WTC11 (cell line): ENCODE data around the gene LRP4. TPM values are rescaled to one million over a fixed set of nuclear protein-coding genes. Genes with fewer than 3 reads are reported as not detected.

Source experiments
- ATAC-seq: fragments of 200-7000 bp; cut with Tn5 transposase; 2 replicates; pipeline ENCODE4 v1.10.0; 2021; ENCODE audit warnings: mild to moderate bottlenecking, moderate library complexity
- CTCF ChIA-PET: fragments of 300-600 bp; sonication (Branson Sonifier 250); formaldehyde crosslinking; loops from one replicate; lab custom pipeline; 2021; ENCODE audit warnings: antibody characterized with exemption; lab: Charles Lee
- POLR2A ChIA-PET: fragments of 350-600 bp; sonication (Branson Sonifier 250); formaldehyde crosslinking; loops from one replicate; lab custom pipeline; 2021; ENCODE audit warnings: antibody characterized with exemption; lab: Charles Lee
- DNase-seq: peaks from one replicate; pipeline ENCODE4 v3.0.0; 2021; ENCODE audit warnings: low spot score
- H3K27ac Mint-ChIP-seq: 2 replicates; pipeline ENCODE4 v1.8.0; 2021; ENCODE audit warnings: mixed read lengths
- H3K27me3 Mint-ChIP-seq: 2 replicates; pipeline ENCODE4 v1.8.0; 2021; ENCODE audit warnings: low read depth, mild to moderate bottlenecking, moderate library complexity, mixed read lengths
- H3K36me3 Mint-ChIP-seq: 2 replicates; pipeline ENCODE4 v1.8.0; 2021; ENCODE audit warnings: mixed read lengths
- H3K4me1 Mint-ChIP-seq: 2 replicates; pipeline ENCODE4 v1.8.0; 2022; ENCODE audit warnings: mixed read lengths
- H3K4me3 Mint-ChIP-seq: 2 replicates; pipeline ENCODE4 v1.8.0; 2021; ENCODE audit warnings: mild to moderate bottlenecking, moderate library complexity, mixed read lengths
- H3K9me3 Mint-ChIP-seq: 2 replicates; pipeline ENCODE4 v1.8.0; 2021; ENCODE audit warnings: mixed read lengths
- CREB1 ChIP-seq: sonication (generic); formaldehyde crosslinking; IDR thresholded peaks from 2 replicates; pipeline ENCODE4 v1.8.0; 2023; ENCODE audit warnings: mild to moderate bottlenecking, missing genetic modification reagents
- EMX1 ChIP-seq: fragments of 250-450 bp; sonication (Bioruptor Pico); IDR thresholded peaks from 2 replicates; pipeline ENCODE4 v1.8.0; 2021; ENCODE audit warnings: mild to moderate bottlenecking
- JUN ChIP-seq: sonication (generic); formaldehyde crosslinking; IDR thresholded peaks from 2 replicates; pipeline ENCODE4 v1.8.0; 2023; ENCODE audit warnings: mild to moderate bottlenecking, missing genetic modification reagents
- NFATC4 ChIP-seq: fragments of 250-450 bp; sonication (Bioruptor Pico); IDR thresholded peaks from 2 replicates; pipeline ENCODE4 v1.9.0; 2021; ENCODE audit warnings: mild to moderate bottlenecking
- NFE2L1 ChIP-seq: sonication (generic); formaldehyde crosslinking; IDR thresholded peaks from 2 replicates; pipeline ENCODE4 v1.8.1; 2023; ENCODE audit warnings: missing genetic modification reagents
- NR1H2 ChIP-seq: sonication (generic); formaldehyde crosslinking; IDR thresholded peaks from 2 replicates; pipeline ENCODE4 v1.9.0; 2021; ENCODE audit warnings: mild to moderate bottlenecking, moderate library complexity, missing genetic modification reagents
- PRRX2 ChIP-seq: fragments of 250-450 bp; sonication (Bioruptor Pico); IDR thresholded peaks from 2 replicates; pipeline ENCODE4 v1.8.0; 2021; ENCODE audit warnings: mild to moderate bottlenecking
- TP53 ChIP-seq: sonication (generic); formaldehyde crosslinking; IDR thresholded peaks from 2 replicates; pipeline ENCODE4 v1.8.1; 2023; ENCODE audit warnings: mild to moderate bottlenecking, missing genetic modification reagents
- ZNF423 ChIP-seq: fragments of 250-450 bp; sonication (Bioruptor Pico); IDR thresholded peaks from 2 replicates; pipeline ENCODE4 v2.1.2; 2022; ENCODE audit warnings: mild to moderate bottlenecking, moderate library complexity
- total RNA-seq: library from RNA; stranded (reverse); gene quantifications from 3 replicates; pipeline ENCODE4 v1.2.3, GENCODE V29; 2021
- TF ChIP-seq, protein P1 (sequence below): fragments of 250-450 bp; sonication (Bioruptor Pico); IDR thresholded peaks from 2 replicates; pipeline ENCODE4 v1.9.0; 2021; ENCODE audit warnings: mild to moderate bottlenecking
- TF ChIP-seq, protein P2 (sequence below): fragments of 250-450 bp; sonication (Bioruptor Pico); conservative IDR thresholded peaks from 2 replicates; pipeline ENCODE4 v1.9.0; 2021; ENCODE audit warnings: mild to moderate bottlenecking
- TF ChIP-seq, protein P3 (sequence below): sonication (generic); formaldehyde crosslinking; IDR thresholded peaks from 2 replicates; pipeline ENCODE4 v1.8.1; 2022; ENCODE audit warnings: mild to moderate bottlenecking, missing genetic modification reagents, moderate library complexity, borderline replicate concordance
- TF ChIP-seq, protein P4 (sequence below): sonication (generic); formaldehyde crosslinking; IDR thresholded peaks from 2 replicates; pipeline ENCODE4 v1.8.0; 2022; ENCODE audit warnings: missing genetic modification reagents

The LRP4 gene
- total RNA-seq, 1 experiment from 2014 or later, result 39.5 TPM

DNA sequence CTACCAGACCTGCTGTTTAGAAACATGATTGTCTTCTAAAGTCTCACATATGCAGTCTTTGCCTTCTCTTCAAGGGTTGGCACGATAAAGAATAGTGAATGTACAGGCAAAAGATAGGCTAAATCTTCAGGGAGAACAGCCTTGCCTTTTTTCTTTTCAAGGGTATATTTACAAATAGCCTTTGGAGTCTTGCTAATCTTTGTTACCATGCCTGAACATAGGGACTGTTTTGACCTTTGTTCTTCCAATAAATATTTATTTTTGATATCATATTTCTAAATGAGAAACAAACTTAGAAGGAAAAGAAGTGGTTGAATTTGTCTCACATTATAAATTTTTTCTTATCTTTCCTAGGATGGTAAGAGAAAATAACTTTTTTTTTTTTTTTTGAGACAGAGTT lies 30.9 kb upstream of the LRP4 start (continued):
- no peak for TF ChIP-seq TP53

DNA sequence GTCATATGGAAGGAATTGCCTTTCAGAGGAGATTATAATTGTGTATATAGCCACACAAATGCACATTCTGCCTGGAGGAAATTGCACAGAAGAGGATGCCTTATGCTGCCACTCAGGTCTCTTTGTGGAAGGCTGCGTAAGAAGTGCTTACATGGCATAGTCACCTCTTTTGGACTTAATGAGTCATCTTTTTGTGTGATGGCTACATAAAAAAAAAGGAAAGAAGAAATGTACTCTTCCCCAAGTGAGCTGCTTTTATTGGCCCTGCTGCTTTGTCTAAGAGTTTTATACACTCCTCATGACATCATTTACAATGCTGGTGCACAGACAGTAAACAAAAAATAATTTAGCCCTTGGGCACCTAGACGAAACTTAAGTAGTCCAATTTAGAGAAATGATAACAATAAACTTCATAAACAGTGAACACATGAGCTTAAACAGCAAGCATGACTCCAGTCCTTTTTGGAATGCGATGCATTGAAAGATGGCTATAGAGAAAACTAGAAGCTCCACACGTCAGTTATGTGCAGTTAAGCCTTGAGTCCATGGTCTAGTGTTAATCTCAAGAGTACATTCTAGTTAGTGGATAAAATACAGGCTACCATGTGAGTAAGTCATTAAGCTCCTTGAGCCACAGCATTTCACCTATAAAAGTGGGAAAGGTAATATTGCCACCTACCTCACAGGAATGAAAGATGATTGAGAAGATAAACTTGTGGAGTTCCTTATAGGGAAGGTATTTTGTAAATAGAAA lies 30.2 kb upstream of the LRP4 start:
- Mint-ChIP-seq H3K4me3 (no peak overlapping the region), H3K36me3 (no peaks in the 10 kb centered on the region), H3K9me3 (no peaks in the 10 kb centered on the region), H3K4me1 (no peaks in the 10 kb centered on the region; the same call in 1 of the 2 replicates), H3K27ac (0 out of 2 replicates have a peak overlapping the region, but pooled peaks have one; percentile 74), H3K27me3 (no peaks in the 10 kb centered on the region)
- TF ChIP-seq, protein P1, sequence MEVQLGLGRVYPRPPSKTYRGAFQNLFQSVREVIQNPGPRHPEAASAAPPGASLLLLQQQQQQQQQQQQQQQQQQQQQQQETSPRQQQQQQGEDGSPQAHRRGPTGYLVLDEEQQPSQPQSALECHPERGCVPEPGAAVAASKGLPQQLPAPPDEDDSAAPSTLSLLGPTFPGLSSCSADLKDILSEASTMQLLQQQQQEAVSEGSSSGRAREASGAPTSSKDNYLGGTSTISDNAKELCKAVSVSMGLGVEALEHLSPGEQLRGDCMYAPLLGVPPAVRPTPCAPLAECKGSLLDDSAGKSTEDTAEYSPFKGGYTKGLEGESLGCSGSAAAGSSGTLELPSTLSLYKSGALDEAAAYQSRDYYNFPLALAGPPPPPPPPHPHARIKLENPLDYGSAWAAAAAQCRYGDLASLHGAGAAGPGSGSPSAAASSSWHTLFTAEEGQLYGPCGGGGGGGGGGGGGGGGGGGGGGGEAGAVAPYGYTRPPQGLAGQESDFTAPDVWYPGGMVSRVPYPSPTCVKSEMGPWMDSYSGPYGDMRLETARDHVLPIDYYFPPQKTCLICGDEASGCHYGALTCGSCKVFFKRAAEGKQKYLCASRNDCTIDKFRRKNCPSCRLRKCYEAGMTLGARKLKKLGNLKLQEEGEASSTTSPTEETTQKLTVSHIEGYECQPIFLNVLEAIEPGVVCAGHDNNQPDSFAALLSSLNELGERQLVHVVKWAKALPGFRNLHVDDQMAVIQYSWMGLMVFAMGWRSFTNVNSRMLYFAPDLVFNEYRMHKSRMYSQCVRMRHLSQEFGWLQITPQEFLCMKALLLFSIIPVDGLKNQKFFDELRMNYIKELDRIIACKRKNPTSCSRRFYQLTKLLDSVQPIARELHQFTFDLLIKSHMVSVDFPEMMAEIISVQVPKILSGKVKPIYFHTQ (CRISPR knock-in tag), result no peak
- TF ChIP-seq NFATC4 (no peak), JUN (no peak), NR1H2 (no peak), CREB1 (CRISPR knock-in tag) (no peak)
- TF ChIP-seq, protein P2, sequence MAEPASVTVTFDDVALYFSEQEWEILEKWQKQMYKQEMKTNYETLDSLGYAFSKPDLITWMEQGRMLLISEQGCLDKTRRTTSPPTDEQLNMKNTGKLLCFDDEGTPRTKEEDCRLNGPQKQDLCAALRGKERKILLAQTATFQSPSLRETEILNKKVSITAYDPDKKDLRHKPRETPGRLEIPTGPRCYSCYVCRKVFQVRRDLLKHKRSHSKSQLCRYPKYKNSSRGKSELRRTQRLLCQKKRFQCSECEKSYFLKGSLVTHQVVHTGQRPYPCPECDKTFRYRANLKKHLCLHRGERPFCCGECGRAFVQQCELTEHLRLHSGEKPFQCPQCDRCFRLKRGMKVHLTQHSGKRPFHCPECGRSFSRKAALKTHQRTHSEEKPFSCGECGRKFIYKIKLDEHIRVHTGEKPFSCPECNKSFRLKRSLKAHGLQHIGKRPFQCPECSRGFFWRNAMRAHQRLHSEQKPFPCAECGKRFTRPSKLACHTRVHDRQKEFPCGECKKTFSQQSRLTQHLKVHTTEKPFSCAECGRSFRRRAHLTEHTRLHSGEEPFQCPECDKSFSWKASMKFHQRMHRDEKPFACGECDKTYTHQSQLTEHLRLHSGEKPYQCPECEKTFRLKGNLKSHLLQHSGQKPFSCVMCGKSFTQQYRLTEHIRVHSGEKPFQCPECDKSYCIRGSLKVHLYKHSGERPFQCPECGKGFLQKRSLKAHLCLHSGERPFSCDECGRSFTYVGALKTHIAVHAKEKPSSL (CRISPR knock-in tag), result no peak
- TF ChIP-seq, protein P3, sequence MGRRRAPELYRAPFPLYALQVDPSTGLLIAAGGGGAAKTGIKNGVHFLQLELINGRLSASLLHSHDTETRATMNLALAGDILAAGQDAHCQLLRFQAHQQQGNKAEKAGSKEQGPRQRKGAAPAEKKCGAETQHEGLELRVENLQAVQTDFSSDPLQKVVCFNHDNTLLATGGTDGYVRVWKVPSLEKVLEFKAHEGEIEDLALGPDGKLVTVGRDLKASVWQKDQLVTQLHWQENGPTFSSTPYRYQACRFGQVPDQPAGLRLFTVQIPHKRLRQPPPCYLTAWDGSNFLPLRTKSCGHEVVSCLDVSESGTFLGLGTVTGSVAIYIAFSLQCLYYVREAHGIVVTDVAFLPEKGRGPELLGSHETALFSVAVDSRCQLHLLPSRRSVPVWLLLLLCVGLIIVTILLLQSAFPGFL (CRISPR knock-in tag), result no peak
- TF ChIP-seq, protein P4, sequence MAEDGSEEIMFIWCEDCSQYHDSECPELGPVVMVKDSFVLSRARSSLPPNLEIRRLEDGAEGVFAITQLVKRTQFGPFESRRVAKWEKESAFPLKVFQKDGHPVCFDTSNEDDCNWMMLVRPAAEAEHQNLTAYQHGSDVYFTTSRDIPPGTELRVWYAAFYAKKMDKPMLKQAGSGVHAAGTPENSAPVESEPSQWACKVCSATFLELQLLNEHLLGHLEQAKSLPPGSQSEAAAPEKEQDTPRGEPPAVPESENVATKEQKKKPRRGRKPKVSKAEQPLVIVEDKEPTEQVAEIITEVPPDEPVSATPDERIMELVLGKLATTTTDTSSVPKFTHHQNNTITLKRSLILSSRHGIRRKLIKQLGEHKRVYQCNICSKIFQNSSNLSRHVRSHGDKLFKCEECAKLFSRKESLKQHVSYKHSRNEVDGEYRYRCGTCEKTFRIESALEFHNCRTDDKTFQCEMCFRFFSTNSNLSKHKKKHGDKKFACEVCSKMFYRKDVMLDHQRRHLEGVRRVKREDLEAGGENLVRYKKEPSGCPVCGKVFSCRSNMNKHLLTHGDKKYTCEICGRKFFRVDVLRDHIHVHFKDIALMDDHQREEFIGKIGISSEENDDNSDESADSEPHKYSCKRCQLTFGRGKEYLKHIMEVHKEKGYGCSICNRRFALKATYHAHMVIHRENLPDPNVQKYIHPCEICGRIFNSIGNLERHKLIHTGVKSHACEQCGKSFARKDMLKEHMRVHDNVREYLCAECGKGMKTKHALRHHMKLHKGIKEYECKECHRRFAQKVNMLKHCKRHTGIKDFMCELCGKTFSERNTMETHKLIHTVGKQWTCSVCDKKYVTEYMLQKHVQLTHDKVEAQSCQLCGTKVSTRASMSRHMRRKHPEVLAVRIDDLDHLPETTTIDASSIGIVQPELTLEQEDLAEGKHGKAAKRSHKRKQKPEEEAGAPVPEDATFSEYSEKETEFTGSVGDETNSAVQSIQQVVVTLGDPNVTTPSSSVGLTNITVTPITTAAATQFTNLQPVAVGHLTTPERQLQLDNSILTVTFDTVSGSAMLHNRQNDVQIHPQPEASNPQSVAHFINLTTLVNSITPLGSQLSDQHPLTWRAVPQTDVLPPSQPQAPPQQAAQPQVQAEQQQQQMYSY (CRISPR knock-in tag), result no peak
- CTCF ChIA-PET, result interaction anchor here (1.1 to 2.2 kb wide), 2 partner anchors 35 to 204 kb away, joined by 3 to 13 read pairs; no protein-coding TSS in a partner anchor
- POLR2A ChIA-PET, result no interaction called here
- ATAC-seq (no peak), DNase-seq (no peak)

DNA sequence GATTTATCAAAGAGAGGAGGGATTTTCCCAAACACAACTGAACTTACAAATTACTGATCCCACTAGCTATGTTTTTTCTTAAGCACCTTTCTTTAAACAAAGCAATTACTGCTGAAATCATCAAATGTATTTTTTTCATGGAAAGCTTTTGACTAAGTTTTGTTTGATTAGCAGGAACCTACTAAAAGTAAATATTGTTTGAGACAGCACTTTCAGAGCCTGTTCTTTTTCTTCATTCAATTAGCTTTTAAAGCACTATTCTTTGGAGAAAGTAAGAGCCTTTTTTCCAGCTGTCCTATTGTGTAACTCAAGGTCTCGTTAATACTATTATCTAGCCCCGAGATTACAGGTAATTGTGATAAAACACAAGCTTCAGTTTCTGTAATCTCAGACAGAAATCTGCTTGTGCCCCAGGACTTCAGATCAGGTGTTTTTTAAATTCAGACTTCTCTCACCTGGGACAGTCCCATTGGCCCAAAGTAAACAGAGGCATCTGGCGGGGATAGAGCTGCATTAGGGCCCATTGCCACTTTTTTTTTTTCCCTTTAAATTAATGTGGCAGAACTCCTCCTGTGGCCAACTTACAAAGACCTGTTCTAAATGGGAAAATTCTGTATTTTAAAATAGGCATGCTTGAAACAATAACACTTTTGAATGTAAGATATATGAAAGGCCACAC lies 29.2 kb upstream of the LRP4 start:
- ATAC-seq (no peak), DNase-seq (no peak)
- Mint-ChIP-seq H3K4me3 (no peak overlapping the region), H3K27ac (no peak overlapping the region), H3K36me3 (no peaks in the 10 kb centered on the region), H3K4me1 (no peaks in the 10 kb centered on the region; the same call in 1 of the 2 replicates), H3K27me3 (no peaks in the 10 kb centered on the region), H3K9me3 (no peaks in the 10 kb centered on the region)
- POLR2A ChIA-PET, result no interaction called here
- CTCF ChIA-PET, result interaction anchor here (1.1 to 2.2 kb wide), 2 partner anchors 34 to 205 kb away, joined by 3 to 13 read pairs; no protein-coding TSS in a partner anchor
- no peak for TF ChIP-seq PRRX2 (CRISPR knock-in tag)
- TF ChIP-seq EMX1, result no peak
- TF ChIP-seq ZNF423 (CRISPR knock-in tag), result no peak
- TF ChIP-seq, protein P4 (CRISPR knock-in tag), result no peak
- TF ChIP-seq NFE2L1 (CRISPR knock-in tag), result no peak
